Measurements from ENCODE around the gene TGIF2. TPM values are rescaled to one million over a fixed set of nuclear protein-coding genes. Genes with fewer than 3 reads are reported as not detected.
A peak's percentile ranks its signal among the peaks of the same experiment; 100 is the strongest.

The TGIF2 gene
- polyA plus RNA-seq, 1 experiment = 12.2 TPM

- no peak overlapping the region for H3K4me3 ChIP-seq (ENCODE audit: low read depth, low read length)
- CTCF ChIA-PET = no interaction called here
- H3K9me3 ChIP-seq (ENCODE audit: control insufficient read depth, insufficient read depth, low read length) = no peaks in the 10 kb centered on the region; the same call in 1 of the 2 replicates
- POLR2A ChIA-PET = no interaction called here
- no peak for DNase-seq (ENCODE audit: low read depth, low spot score)
- no peak overlapping the region for H3K27ac ChIP-seq (ENCODE audit: low read depth, low read length)
- TF ChIP-seq CTCF (IDR thresholded peaks at IDR 0.05; ENCODE audit: low read depth, low read length) = no peak
- no peaks in the 10 kb centered on the region for H3K27me3 ChIP-seq (ENCODE audit: control insufficient read depth, insufficient read depth, low read length)
Observed at GRCh38 chr20:36547186-36548005, 26.0 kb upstream of the TGIF2 start.

GRCh38 chr20:36548006-36548315 lies 25.4 kb upstream of the TGIF2 start:
- TF ChIP-seq CTCF (IDR thresholded peaks at IDR 0.05; ENCODE audit: low read depth, low read length) = peak; percentile 34; the same call in 1 of the 2 replicates
- H3K27me3 ChIP-seq (ENCODE audit: control insufficient read depth, insufficient read depth, low read length) = no peaks in the 10 kb centered on the region
- ChIA-PET CTCF (interaction anchor here (0.6 kb wide), 3 partner anchors 37 to 259 kb away, joined by 7 to 11 read pairs (median 9); partner anchors contain the start of gene RAB5IF), POLR2A (interaction anchor here (0.6 kb wide), 1 partner anchor 72 kb away, joined by 9 read pairs; no protein-coding TSS in a partner anchor)
- DNase-seq (ENCODE audit: low read depth, low spot score) = no peak
- H3K27ac ChIP-seq (ENCODE audit: low read depth, low read length) = no peak overlapping the region
- H3K4me3 ChIP-seq (ENCODE audit: low read depth, low read length) = no peak overlapping the region
- no peaks in the 10 kb centered on the region; the same call in 1 of the 2 replicates for H3K9me3 ChIP-seq (ENCODE audit: control insufficient read depth, insufficient read depth, low read length)

GRCh38 chr20:36548704-36549627 lies 24.4 kb upstream of the TGIF2 start:
- Histone ChIP-seq H3K9me3 (ENCODE audit: control insufficient read depth, insufficient read depth, low read length) (no peaks in the 10 kb centered on the region; the same call in 1 of the 2 replicates), H3K4me3 (ENCODE audit: low read depth, low read length) (no peak overlapping the region), H3K27ac (ENCODE audit: low read depth, low read length) (no peak overlapping the region), H3K27me3 (ENCODE audit: control insufficient read depth, insufficient read depth, low read length) (no peaks in the 10 kb centered on the region)
- no peak for DNase-seq (ENCODE audit: low read depth, low spot score)
- TF ChIP-seq CTCF (IDR thresholded peaks at IDR 0.05; ENCODE audit: low read depth, low read length) = no peak
- POLR2A ChIA-PET = no interaction called here
- CTCF ChIA-PET = no interaction called here

GRCh38 chr20:36549628-36549941 lies 23.8 kb upstream of the TGIF2 start:
- Histone ChIP-seq H3K27me3 (ENCODE audit: control insufficient read depth, insufficient read depth, low read length) (no peaks in the 10 kb centered on the region), H3K9me3 (ENCODE audit: control insufficient read depth, insufficient read depth, low read length) (no peaks in the 10 kb centered on the region; the same call in 1 of the 2 replicates), H3K4me3 (ENCODE audit: low read depth, low read length) (no peak overlapping the region), H3K27ac (ENCODE audit: low read depth, low read length) (peak overlapping the region; percentile 21)
- no peak for DNase-seq (ENCODE audit: low read depth, low spot score)
- no peak for TF ChIP-seq CTCF (IDR thresholded peaks at IDR 0.05; ENCODE audit: low read depth, low read length)
- POLR2A ChIA-PET = interaction anchor here (0.8 kb wide), 1 partner anchor 56 kb away, joined by 4 read pairs; the partner anchor contains the start of gene RAB5IF
- CTCF ChIA-PET = no interaction called here

Measured in AG04450 (cell line).